ENCODE results near the gene GLIS2. TPM values are rescaled to one million over a fixed set of nuclear protein-coding genes. Genes with fewer than 3 reads are reported as not detected.

The GLIS2 gene
- polyA plus RNA-seq, 1 experiment: 2.2 TPM

GRCh38 chr16:4307215-4308037 lies 8.4 kb upstream of the GLIS2 start:
- POLR2A ChIA-PET: interaction anchor here (1.3 to 1.6 kb wide), 2 partner anchors 9 to 34 kb away, joined by 4 to 6 read pairs; no protein-coding TSS in a partner anchor

GRCh38 chr16:4309102-4309832 lies 6.6 kb upstream of the GLIS2 start:
- TF ChIP-seq CTCF (IDR thresholded peaks at IDR 0.05; ENCODE audit: low read depth, low read length): no peak
- H3K4me3 ChIP-seq (ENCODE audit: low read depth, low read length): no peak overlapping the region
- ChIA-PET CTCF (interaction anchor here (0.5 to 5.0 kb wide), 14 partner anchors 10 to 107 kb away, joined by 3 to 37 read pairs (median 5); partner anchors contain the start of gene TFAP4), POLR2A (interaction anchor here (0.6 to 1.3 kb wide), 7 partner anchors 8 to 37 kb away, joined by 3 to 6 read pairs (median 3); no protein-coding TSS in a partner anchor)
- H3K27ac ChIP-seq (ENCODE audit: low read depth, low read length): peak overlapping the region; percentile 90
- no peak for DNase-seq (ENCODE audit: low read depth, low spot score)
- H3K27me3 ChIP-seq (ENCODE audit: control insufficient read depth, insufficient read depth, low read length): no peaks in the 10 kb centered on the region
- no peaks in the 10 kb centered on the region; the same call in 1 of the 2 replicates for H3K9me3 ChIP-seq (ENCODE audit: control insufficient read depth, insufficient read depth, low read length)

More at GRCh38 chr16:4307215-4308037, 8.4 kb upstream of the GLIS2 start:
- DNase-seq (ENCODE audit: low read depth, low spot score): peak; percentile 88
- no peak for TF ChIP-seq CTCF (IDR thresholded peaks at IDR 0.05; ENCODE audit: low read depth, low read length)
- CTCF ChIA-PET: interaction anchor here (3.6 to 5.0 kb wide), 2 partner anchors 20 to 25 kb away, joined by 15 to 37 read pairs; no protein-coding TSS in a partner anchor
- Histone ChIP-seq H3K27me3 (ENCODE audit: control insufficient read depth, insufficient read depth, low read length) (no peaks in the 10 kb centered on the region), H3K9me3 (ENCODE audit: control insufficient read depth, insufficient read depth, low read length) (no peaks in the 10 kb centered on the region; the same call in 1 of the 2 replicates), H3K4me3 (ENCODE audit: low read depth, low read length) (peak overlapping the region; percentile 68), H3K27ac (ENCODE audit: low read depth, low read length) (peak overlapping the region; percentile 65)

- peak; percentile 80 for DNase-seq (ENCODE audit: low read depth, low spot score)
- no peaks in the 10 kb centered on the region for H3K27me3 ChIP-seq (ENCODE audit: control insufficient read depth, insufficient read depth, low read length)
- peak overlapping the region; percentile 90 for H3K27ac ChIP-seq (ENCODE audit: low read depth, low read length)
- H3K9me3 ChIP-seq (ENCODE audit: control insufficient read depth, insufficient read depth, low read length): no peaks in the 10 kb centered on the region; the same call in 1 of the 2 replicates
- CTCF ChIA-PET: interaction anchor here (0.5 to 5.0 kb wide), 15 partner anchors 8 to 108 kb away, joined by 3 to 37 read pairs (median 5); partner anchors contain the start of gene TFAP4
- H3K4me3 ChIP-seq (ENCODE audit: low read depth, low read length): no peak overlapping the region
- POLR2A ChIA-PET: interaction anchor here (0.6 to 1.3 kb wide), 8 partner anchors 9 to 464 kb away, joined by 3 to 6 read pairs (median 4); no protein-coding TSS in a partner anchor
- peak; percentile 81 for TF ChIP-seq CTCF (IDR thresholded peaks at IDR 0.05; ENCODE audit: low read depth, low read length)
Measured at GRCh38 chr16:4309833-4310266, 6.0 kb upstream of the GLIS2 start.

- peak; percentile 51 for TF ChIP-seq CTCF (IDR thresholded peaks at IDR 0.05; ENCODE audit: low read depth, low read length)
- POLR2A ChIA-PET: no interaction called here
- no peak for DNase-seq (ENCODE audit: low read depth, low spot score)
- CTCF ChIA-PET: no interaction called here
- Histone ChIP-seq H3K27me3 (ENCODE audit: control insufficient read depth, insufficient read depth, low read length) (no peaks in the 10 kb centered on the region), H3K4me3 (ENCODE audit: low read depth, low read length) (no peak overlapping the region), H3K27ac (ENCODE audit: low read depth, low read length) (no peak overlapping the region), H3K9me3 (ENCODE audit: control insufficient read depth, insufficient read depth, low read length) (no peaks in the 10 kb centered on the region; the same call in 1 of the 2 replicates)
Measured at GRCh38 chr16:4313563-4314531, 2.0 kb upstream of the GLIS2 start.
